ENCODE measurements around the gene IPO11. TPM values are rescaled to one million over a fixed set of nuclear protein-coding genes. Genes with fewer than 3 reads are reported as not detected.

Gene IPO11
- total RNA-seq, 4 donors from 2014 or later, result 15.5 to 36.0 (median 20.1) TPM

GRCh38 chr5:62572918-62573514, 160.5 kb downstream of the IPO11 start:
- ATAC-seq (no peak), DNase-seq (no peak)
- Histone ChIP-seq H3K36me3 (no peaks in the 10 kb centered on the region), H3K9me3 (no peaks in the 10 kb centered on the region), H3K27me3 (no peaks in the 10 kb centered on the region), H3K4me1 (peaks cover 0 to 4% of the 10 kb centered on the region in 2 donors), H3K27ac (no peak overlapping the region), H3K4me3 (no peak overlapping the region)
- intact Hi-C loops (cut with DNase I; ENCODE audit: low total_unique reads), result no loop called here
- in situ Hi-C loops (cut with MboI; ENCODE audit: low sequenced_read_pairs in 4 of 4), result no loop called here
- TF ChIP-seq, protein P1, sequence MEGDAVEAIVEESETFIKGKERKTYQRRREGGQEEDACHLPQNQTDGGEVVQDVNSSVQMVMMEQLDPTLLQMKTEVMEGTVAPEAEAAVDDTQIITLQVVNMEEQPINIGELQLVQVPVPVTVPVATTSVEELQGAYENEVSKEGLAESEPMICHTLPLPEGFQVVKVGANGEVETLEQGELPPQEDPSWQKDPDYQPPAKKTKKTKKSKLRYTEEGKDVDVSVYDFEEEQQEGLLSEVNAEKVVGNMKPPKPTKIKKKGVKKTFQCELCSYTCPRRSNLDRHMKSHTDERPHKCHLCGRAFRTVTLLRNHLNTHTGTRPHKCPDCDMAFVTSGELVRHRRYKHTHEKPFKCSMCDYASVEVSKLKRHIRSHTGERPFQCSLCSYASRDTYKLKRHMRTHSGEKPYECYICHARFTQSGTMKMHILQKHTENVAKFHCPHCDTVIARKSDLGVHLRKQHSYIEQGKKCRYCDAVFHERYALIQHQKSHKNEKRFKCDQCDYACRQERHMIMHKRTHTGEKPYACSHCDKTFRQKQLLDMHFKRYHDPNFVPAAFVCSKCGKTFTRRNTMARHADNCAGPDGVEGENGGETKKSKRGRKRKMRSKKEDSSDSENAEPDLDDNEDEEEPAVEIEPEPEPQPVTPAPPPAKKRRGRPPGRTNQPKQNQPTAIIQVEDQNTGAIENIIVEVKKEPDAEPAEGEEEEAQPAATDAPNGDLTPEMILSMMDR (IDR thresholded peaks at IDR 0.05 in 4 of 5, conservative IDR thresholded peaks at IDR 0.05 in 1 of 5), result no peak
- no peak for TF ChIP-seq POLR2A (IDR thresholded peaks at IDR 0.05)

- H3K9me3 ChIP-seq, result no peaks in the 10 kb centered on the region
- H3K4me3 ChIP-seq, result no peak overlapping the region
- no peak overlapping the region for H3K27ac ChIP-seq
- DNase-seq (no peak), ATAC-seq (peak in 1 of 2 donors; percentile 26)
- H3K27me3 ChIP-seq, result no peaks in the 10 kb centered on the region
- H3K36me3 ChIP-seq, result no peaks in the 10 kb centered on the region
- no peak for TF ChIP-seq POLR2A (IDR thresholded peaks at IDR 0.05)
- TF ChIP-seq, protein P1 (IDR thresholded peaks at IDR 0.05 in 4 of 5, conservative IDR thresholded peaks at IDR 0.05 in 1 of 5), result no peak
- intact Hi-C loops (cut with DNase I; ENCODE audit: low total_unique reads), result no loop called here
- in situ Hi-C loops (cut with MboI; ENCODE audit: low sequenced_read_pairs in 4 of 4), result no loop called here
- H3K4me1 ChIP-seq, result peaks cover 0 to 4% of the 10 kb centered on the region in 2 donors
These were observed 162.0 kb downstream of the IPO11 start for GRCh38 chr5:62574599-62574998.

- in situ Hi-C loops (cut with MboI; ENCODE audit: low sequenced_read_pairs in 4 of 4), result no loop called here
- Histone ChIP-seq H3K4me3 (no peak overlapping the region), H3K27ac (no peak overlapping the region), H3K27me3 (no peaks in the 10 kb centered on the region), H3K4me1 (peaks cover 0 to 4% of the 10 kb centered on the region in 2 donors), H3K9me3 (no peaks in the 10 kb centered on the region), H3K36me3 (no peaks in the 10 kb centered on the region)
- ATAC-seq (no peak), DNase-seq (no peak)
- intact Hi-C loops (cut with DNase I; ENCODE audit: low total_unique reads), result no loop called here
- no peak for TF ChIP-seq POLR2A (IDR thresholded peaks at IDR 0.05)
- TF ChIP-seq, protein P1 (IDR thresholded peaks at IDR 0.05 in 4 of 5, conservative IDR thresholded peaks at IDR 0.05 in 1 of 5), result no peak
These were observed 162.5 kb downstream of the IPO11 start for GRCh38 chr5:62575066-62575465.

GRCh38 chr5:62575489-62575888, 162.9 kb downstream of the IPO11 start:
- Histone ChIP-seq H3K4me3 (no peak overlapping the region), H3K27me3 (no peaks in the 10 kb centered on the region), H3K27ac (no peak overlapping the region), H3K36me3 (no peaks in the 10 kb centered on the region), H3K4me1 (peaks cover 0 to 4% of the 10 kb centered on the region in 2 donors), H3K9me3 (no peaks in the 10 kb centered on the region)
- no peak for DNase-seq
- in situ Hi-C loops (cut with MboI; ENCODE audit: low sequenced_read_pairs in 4 of 4) (no loop called here), intact Hi-C loops (cut with DNase I; ENCODE audit: low total_unique reads) (no loop called here)
- ATAC-seq, result no peak
- no peak for TF ChIP-seq POLR2A (IDR thresholded peaks at IDR 0.05)
- TF ChIP-seq, protein P1 (IDR thresholded peaks at IDR 0.05 in 4 of 5, conservative IDR thresholded peaks at IDR 0.05 in 1 of 5), result no peak
